KOPT-K1 (cell line): ENCODE measurements around the gene HAPLN3.
A peak's percentile ranks its signal among the peaks of the same experiment; 100 is the strongest.

ENCODE experiments used
- H3K27ac ChIP-seq: fragments of 200-600 bp; sonication (generic); 2 replicates; pipeline ENCODE4 v1.5.1; 2016; ENCODE audit warnings: antibody characterized with exemption, mild to moderate bottlenecking, low read depth, low read length; ENCODE audit not compliant: poor library complexity, severe bottlenecking
- H3K36me3 ChIP-seq: fragments of 200-600 bp; sonication (generic); 2 replicates; pipeline ENCODE4 v1.5.1; 2017; ENCODE audit warnings: antibody characterized with exemption, mild to moderate bottlenecking, low read length, moderate library complexity; ENCODE audit not compliant: insufficient read depth
- H3K9me3 ChIP-seq: fragments of 200-600 bp; sonication (generic); 2 replicates; pipeline ENCODE4 v1.5.1; 2017; ENCODE audit warnings: antibody characterized with exemption, low read length, mild to moderate bottlenecking; ENCODE audit not compliant: insufficient read depth, poor library complexity, severe bottlenecking

Gene HAPLN3

DNA sequence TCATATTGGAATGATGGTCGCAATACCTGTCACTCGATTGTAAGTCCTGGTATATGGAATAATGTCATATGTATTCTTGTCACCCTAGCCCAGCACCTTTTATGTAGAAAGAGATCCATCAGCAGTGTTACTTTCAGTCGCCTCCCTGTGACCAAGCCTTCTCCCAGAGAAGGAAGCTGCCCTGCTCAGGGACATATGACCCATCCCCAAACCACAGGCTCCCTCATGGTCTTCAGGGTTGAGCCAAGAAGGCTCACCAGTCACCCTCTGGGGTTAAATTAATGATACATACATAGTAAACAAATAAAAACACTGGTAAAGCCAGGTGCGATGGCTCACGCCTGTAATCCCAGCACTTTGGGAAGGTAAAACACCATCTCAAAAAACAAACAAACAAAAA is 22.4 kb upstream of the HAPLN3 start:
- H3K27ac ChIP-seq = no peak overlapping the region
- H3K9me3 ChIP-seq = no peaks in the 10 kb centered on the region
- H3K36me3 ChIP-seq = no peaks in the 10 kb centered on the region

DNA sequence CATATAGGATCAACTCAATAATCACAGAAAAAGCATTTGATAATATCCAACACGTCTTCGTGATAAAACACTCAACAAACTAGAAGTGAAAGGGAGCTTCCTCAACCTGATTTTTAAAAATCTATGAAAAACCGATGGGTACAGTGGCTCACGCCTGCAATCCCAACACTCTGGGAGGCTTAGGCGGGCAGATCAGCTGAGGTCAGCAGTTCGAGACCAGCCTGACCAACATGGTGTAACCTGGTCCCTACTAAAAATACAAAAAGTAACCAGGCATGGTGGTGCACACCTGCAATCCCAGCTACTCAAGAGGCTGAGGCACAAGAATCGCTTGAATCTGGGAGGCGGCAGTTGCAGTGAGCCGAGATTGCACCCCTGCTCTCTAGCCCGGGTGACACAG is 20.0 kb upstream of the HAPLN3 start:
- Histone ChIP-seq H3K36me3 (peaks cover 1% of the 10 kb centered on the region; the same call in 1 of the 2 replicates), H3K9me3 (no peaks in the 10 kb centered on the region), H3K27ac (no peak overlapping the region)

- peak overlapping the region; percentile 60 for H3K27ac ChIP-seq
- no peaks in the 10 kb centered on the region for H3K9me3 ChIP-seq
- H3K36me3 ChIP-seq = peaks cover 16% of the 10 kb centered on the region; the same call in 1 of the 2 replicates
These were observed 18.5 kb upstream of the HAPLN3 start for GRCh38 chr15:88913850-88914169.

GRCh38 chr15:88913017-88913849 is 17.9 kb upstream of the HAPLN3 start, which contains the start of gene MFGE8:
Gene MFGE8, minus strand, starts transcription at chr15:88913379. Its CDS starts 60 bp downstream, at chr15:88913319.
- Histone ChIP-seq H3K36me3 (peaks cover 16% of the 10 kb centered on the region; the same call in 1 of the 2 replicates), H3K9me3 (no peaks in the 10 kb centered on the region), H3K27ac (peak within 1 kb of the TSS; percentile 60)

GRCh38 chr15:88912500-88912921 is 17.2 kb upstream of the HAPLN3 start:
- H3K9me3 ChIP-seq = no peaks in the 10 kb centered on the region
- H3K36me3 ChIP-seq = peaks cover 16% of the 10 kb centered on the region; the same call in 1 of the 2 replicates
- peak overlapping the region; percentile 60 for H3K27ac ChIP-seq

- Histone ChIP-seq H3K27ac (no peak overlapping the region), H3K9me3 (no peaks in the 10 kb centered on the region), H3K36me3 (peaks cover 21% of the 10 kb centered on the region; the same call in 1 of the 2 replicates)
These were observed 16.4 kb upstream of the HAPLN3 start for GRCh38 chr15:88911766-88912118.

DNA sequence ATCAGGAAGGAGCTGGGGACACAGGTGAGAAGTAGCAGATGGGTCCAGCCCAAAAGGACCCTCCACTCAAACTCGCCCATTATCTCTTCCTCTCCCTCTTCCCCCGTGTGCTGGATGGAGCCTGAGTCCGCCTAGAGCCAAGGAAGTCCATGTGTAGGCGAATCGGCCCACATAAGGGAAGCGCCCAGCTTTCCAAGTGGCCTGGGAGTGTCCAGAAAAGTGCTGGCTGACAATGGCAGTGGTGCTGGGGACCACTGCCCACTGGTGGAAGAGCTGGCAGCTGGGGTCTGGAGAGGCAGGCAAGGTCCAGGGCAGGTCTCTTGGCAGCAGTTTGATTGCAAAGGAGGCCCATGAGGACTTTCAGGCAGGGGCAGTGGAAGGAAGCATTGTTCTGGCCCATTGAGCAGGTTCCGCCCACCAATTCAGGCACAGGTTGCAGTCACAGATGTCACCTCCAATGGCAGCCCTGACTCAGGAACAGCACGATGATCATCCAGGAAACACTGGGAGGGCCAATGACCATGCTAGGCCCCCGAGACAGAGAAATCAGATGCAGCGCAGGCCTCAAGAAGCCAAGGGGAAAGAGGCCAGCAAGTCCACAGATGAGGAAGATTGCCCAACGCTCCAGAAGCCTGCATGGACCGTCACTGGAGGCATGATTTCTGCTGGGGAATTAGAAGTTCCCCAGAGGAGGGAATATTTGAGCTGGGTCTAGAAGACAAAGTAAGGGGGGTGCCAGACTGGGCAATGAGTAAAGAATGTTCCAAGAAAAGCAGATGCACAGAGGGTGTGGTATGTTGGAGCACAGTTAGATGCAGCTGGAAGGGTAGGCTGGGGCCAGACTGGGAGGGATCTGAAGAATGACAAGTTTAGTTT is 14.8 kb upstream of the HAPLN3 start:
- Histone ChIP-seq H3K9me3 (no peaks in the 10 kb centered on the region), H3K36me3 (peaks cover 33% of the 10 kb centered on the region; the same call in 1 of the 2 replicates), H3K27ac (no peak overlapping the region)

- H3K27ac ChIP-seq = no peak overlapping the region
- H3K9me3 ChIP-seq = no peaks in the 10 kb centered on the region
- H3K36me3 ChIP-seq = peaks cover 37% of the 10 kb centered on the region; the same call in 1 of the 2 replicates
These were observed 13.6 kb upstream of the HAPLN3 start for GRCh38 chr15:88908697-88909621.

- Histone ChIP-seq H3K36me3 (peaks cover 40% of the 10 kb centered on the region; the same call in 1 of the 2 replicates), H3K27ac (no peak overlapping the region), H3K9me3 (no peaks in the 10 kb centered on the region)
These were observed 12.8 kb upstream of the HAPLN3 start for GRCh38 chr15:88908123-88908522.

DNA sequence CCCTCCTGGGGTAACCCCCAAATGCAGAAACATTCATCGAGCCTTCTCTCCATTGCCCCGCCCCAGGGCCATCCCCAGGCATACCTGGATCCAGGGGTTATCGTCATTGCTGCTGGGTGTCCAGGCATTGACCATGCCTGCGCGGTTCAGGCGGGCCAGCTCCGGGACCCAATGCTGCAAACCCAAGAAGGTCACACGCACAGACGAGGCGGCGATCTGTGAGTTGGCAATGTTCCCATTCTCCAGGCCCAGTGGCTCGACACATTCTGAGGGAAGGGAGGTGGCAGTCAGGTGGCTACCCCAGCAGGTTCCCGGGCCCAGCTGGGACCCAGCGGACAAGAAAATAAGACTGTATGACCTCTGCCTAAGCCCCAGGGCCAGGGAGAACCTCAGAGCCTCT is 11.8 kb upstream of the HAPLN3 start:
- H3K9me3 ChIP-seq = no peaks in the 10 kb centered on the region
- peaks cover 49% of the 10 kb centered on the region; the same call in 1 of the 2 replicates for H3K36me3 ChIP-seq
- no peak overlapping the region for H3K27ac ChIP-seq

GRCh38 chr15:88906551-88906950 is 11.2 kb upstream of the HAPLN3 start:
- Histone ChIP-seq H3K27ac (no peak overlapping the region), H3K9me3 (no peaks in the 10 kb centered on the region), H3K36me3 (peaks cover 55% of the 10 kb centered on the region; the same call in 1 of the 2 replicates)

DNA sequence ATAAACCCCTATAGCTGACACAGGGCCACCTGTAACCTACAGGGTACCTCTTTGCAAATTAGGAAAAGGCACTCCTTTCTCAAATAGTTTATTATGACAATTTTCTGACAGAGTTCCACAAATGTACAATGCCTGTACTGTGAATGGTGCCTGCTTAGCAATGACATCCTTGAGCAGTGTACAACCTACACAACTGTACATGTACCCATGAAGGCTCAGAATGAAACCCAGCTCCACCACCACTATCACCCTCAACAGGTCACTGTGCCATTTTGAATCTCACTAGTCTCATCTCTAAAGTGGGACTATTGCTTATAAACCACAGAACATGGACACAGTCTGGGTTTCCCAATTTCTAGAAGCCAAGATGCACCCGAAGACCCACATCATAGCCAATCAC is 10.8 kb upstream of the HAPLN3 start:
- Histone ChIP-seq H3K27ac (no peak overlapping the region), H3K9me3 (no peaks in the 10 kb centered on the region), H3K36me3 (peaks cover 59% of the 10 kb centered on the region; the same call in 1 of the 2 replicates)

- Histone ChIP-seq H3K36me3 (peaks cover 64% of the 10 kb centered on the region; the same call in 1 of the 2 replicates), H3K9me3 (no peaks in the 10 kb centered on the region), H3K27ac (no peak overlapping the region)
These were observed 10.2 kb upstream of the HAPLN3 start for GRCh38 chr15:88905576-88905975.

- no peak overlapping the region for H3K27ac ChIP-seq
- peaks cover 62% of the 10 kb centered on the region; the same call in 1 of the 2 replicates for H3K36me3 ChIP-seq
These were observed 9.4 kb upstream of the HAPLN3 start for GRCh38 chr15:88904624-88905327.

More at GRCh38 chr15:88904624-88905327, 9.4 kb upstream of the HAPLN3 start:
- no peaks in the 10 kb centered on the region for H3K9me3 ChIP-seq
